Spleen (tissue), 11 donors: ENCODE data around the gene ZFAND2A. TPM values are rescaled to one million over a fixed set of nuclear protein-coding genes. Genes with fewer than 3 reads are reported as not detected.
"Not testable (repeated sequence)": the region's sequence is repeated elsewhere in the genome, so short reads cannot be mapped to it uniquely, and the experiment has no call there.

Experiments
- DNase-seq: peaks from one replicate; pipeline ENCODE4 v3.0.0-alpha.2; 2020
- H3K27ac ChIP-seq, 8 donors: fragments of 200-600 bp; sonication (generic) in 7 of 8; 1 replicate in 4 of 8; 2 replicates in 4 of 8; pipeline versions ENCODE4 v1.5.0 to v1.8.0; 2016 to 2021; ENCODE audit warnings: inconsistent platforms in 4 of 8, mild to moderate bottlenecking in 4 of 8, moderate library complexity in 1 of 8
- H3K27me3 ChIP-seq, 7 donors: fragments of 200-600 bp; sonication (generic) in 6 of 7; replicated peaks in 1 of 7; 1 replicate in 4 of 7; 2 replicates in 3 of 7; pipeline versions ENCODE4 v1.5.0 to v1.8.0; 2016 to 2021; ENCODE audit warnings: inconsistent platforms in 3 of 7, mild to moderate bottlenecking in 1 of 7
- H3K36me3 ChIP-seq, 6 donors: fragments of 200-600 bp; sonication (generic) in 5 of 6; 1 replicate in 4 of 6; 2 replicates in 2 of 6; pipeline versions ENCODE4 v1.5.0 to v1.8.0; 2016 to 2021; ENCODE audit warnings: inconsistent platforms in 2 of 6
- H3K4me1 ChIP-seq, 6 donors: fragments of 200-600 bp; sonication (generic) in 5 of 6; 1 replicate in 3 of 6; 2 replicates in 3 of 6; pipeline versions ENCODE4 v1.5.0 to v1.8.0; 2016 to 2021; ENCODE audit warnings: inconsistent platforms in 3 of 6
- H3K4me3 ChIP-seq, 8 donors: fragments of 200-600 bp; sonication (generic) in 7 of 8; 1 replicate in 4 of 8; 2 replicates in 4 of 8; pipeline versions ENCODE4 v1.5.0 to v1.8.0; 2016 to 2021; ENCODE audit warnings: inconsistent platforms in 4 of 8, mild to moderate bottlenecking in 4 of 8, moderate library complexity in 2 of 8
- H3K9me3 ChIP-seq, 8 donors: fragments of 200-600 bp; sonication (generic) in 7 of 8; 1 replicate in 4 of 8; 2 replicates in 4 of 8; pipeline versions ENCODE4 v1.5.0 to v1.8.0; 2016 to 2021; ENCODE audit warnings: inconsistent platforms in 4 of 8
- POLR2A ChIP-seq, 3 donors: fragments of 450-650 bp; IDR thresholded peaks; one replicate each; pipeline ENCODE4 v1.5.1; 2017; ENCODE audit warnings: antibody characterized with exemption in 3 of 3, mild to moderate bottlenecking in 1 of 3
- POLR2AphosphoS5 ChIP-seq, 3 donors: sonication (generic); formaldehyde crosslinking; IDR thresholded peaks; one replicate each; pipeline ENCODE4 v1.5.1; 2017; ENCODE audit warnings: antibody characterized with exemption in 3 of 3
- WGBS, 5 donors: extraction: QIAGEN DNeasy Blood & Tissue Kit in 3 of 5; methylation state at CpG; one replicate each; pipeline versions ENCODE4 v1.1.5 to v1.1.7; 2013 to 2018; 5-methylcytosine and 5-hydroxymethylcytosine counted together
- intact Hi-C: fragments of 100-400 bp; cut with DNase I; formaldehyde crosslinking; loops from one replicate; pipeline ENCODE4 v1.15.0; 2023; ENCODE audit warnings: low total_unique reads
- polyA plus RNA-seq, 3 donors: library from polyadenylated mRNA; stranded (reverse); fragments of 200-250 nt; gene quantifications; one replicate each; pipeline ENCODE4 v1.2.1, GENCODE V29; 2013
- total RNA-seq, 7 donors: library from RNA; depleted of rRNA in 3 of 7; stranded (reverse); fragments of >200 nt in 3 of 7; fragmentation: NEBNext Ultra II Directional in 4 of 7; extraction: Animal tissue kit (Norgen Biotek cat#: 25700) in 4 of 7; gene quantifications; one replicate each; pipeline versions ENCODE4 v1.1.0 to v1.2.1, GENCODE V29; 2016 to 2021
- TF ChIP-seq, protein P1 (sequence below), 11 experiments: fragments of 200-600 bp in 7 of 11; fragments of 450-650 bp in 4 of 11; sonication (generic) in 4 of 11; IDR thresholded peaks in 8 of 11; conservative IDR thresholded peaks in 3 of 11; 1 replicate in 7 of 11; 2 replicates in 4 of 11; pipeline versions ENCODE4 v1.4.0 to v1.8.0; 2016 to 2021; ENCODE audit warnings: antibody characterized with exemption in 11 of 11, inconsistent platforms in 4 of 11, mild to moderate bottlenecking in 1 of 11
- donor health status: healthy with polysubstance abuse.
- donor health status: DM: no; HTN: no; CAD: no; lungs with moderate emphysema.
- donor health status: DM: no; HTN: no; CAD: no.
- donor health status: Bipolar disorder and iron deficiency.
- donor health status: healthy.
- donor health status: DM: no; HTN: no; CAD: no.
- donor health status: DM: yes; HTN: yes; CAD: no.

ZFAND2A gene
- total and polyA plus RNA-seq, 10 donors: 18.3 to 41.7 (median 24.4) TPM

DNA sequence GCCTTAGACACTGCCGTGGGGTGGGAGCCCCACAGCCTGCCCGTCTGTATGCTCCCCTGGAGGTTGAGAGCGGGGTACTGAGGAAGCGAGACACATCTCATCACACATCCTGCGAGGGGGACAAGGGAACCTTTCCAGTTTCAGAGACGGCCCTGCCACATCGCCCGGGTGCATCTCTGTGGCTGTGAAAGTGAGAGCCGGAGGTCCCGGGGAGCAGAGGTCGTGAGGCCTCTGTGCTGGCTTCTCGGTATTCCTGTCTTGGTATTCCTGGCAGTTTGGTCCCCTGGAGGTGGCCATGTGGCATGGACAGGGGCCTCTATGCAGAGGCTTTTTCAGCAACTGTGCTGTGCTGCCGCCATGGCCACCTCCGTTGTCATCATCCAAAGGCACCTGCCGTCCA, 41.9 kb upstream of the ZFAND2A start:
- Histone ChIP-seq H3K27ac (no peak overlapping the region), H3K4me1 (no peaks in the 10 kb centered on the region), H3K36me3 (no peaks in the 10 kb centered on the region), H3K9me3 (no peaks in the 10 kb centered on the region), H3K4me3 (no peak overlapping the region), H3K27me3 (peaks cover 0 to 76% (median 0%) of the 10 kb centered on the region in 7 donors)
- DNase-seq: no peak
- intact Hi-C loops: no loop called here
- TF ChIP-seq POLR2AphosphoS5 (IDR thresholded peaks at IDR 0.05) (no peak), POLR2A (IDR thresholded peaks at IDR 0.05) (no peak)
- TF ChIP-seq, protein P1, sequence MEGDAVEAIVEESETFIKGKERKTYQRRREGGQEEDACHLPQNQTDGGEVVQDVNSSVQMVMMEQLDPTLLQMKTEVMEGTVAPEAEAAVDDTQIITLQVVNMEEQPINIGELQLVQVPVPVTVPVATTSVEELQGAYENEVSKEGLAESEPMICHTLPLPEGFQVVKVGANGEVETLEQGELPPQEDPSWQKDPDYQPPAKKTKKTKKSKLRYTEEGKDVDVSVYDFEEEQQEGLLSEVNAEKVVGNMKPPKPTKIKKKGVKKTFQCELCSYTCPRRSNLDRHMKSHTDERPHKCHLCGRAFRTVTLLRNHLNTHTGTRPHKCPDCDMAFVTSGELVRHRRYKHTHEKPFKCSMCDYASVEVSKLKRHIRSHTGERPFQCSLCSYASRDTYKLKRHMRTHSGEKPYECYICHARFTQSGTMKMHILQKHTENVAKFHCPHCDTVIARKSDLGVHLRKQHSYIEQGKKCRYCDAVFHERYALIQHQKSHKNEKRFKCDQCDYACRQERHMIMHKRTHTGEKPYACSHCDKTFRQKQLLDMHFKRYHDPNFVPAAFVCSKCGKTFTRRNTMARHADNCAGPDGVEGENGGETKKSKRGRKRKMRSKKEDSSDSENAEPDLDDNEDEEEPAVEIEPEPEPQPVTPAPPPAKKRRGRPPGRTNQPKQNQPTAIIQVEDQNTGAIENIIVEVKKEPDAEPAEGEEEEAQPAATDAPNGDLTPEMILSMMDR (IDR thresholded peaks at IDR 0.05 in 8 of 11, conservative IDR thresholded peaks at IDR 0.05 in 3 of 11): no peak
- WGBS, 5 donors: 81 to 86% (median 82%) methylated on average over 11 to 15 of the region's 15 CpGs

DNA sequence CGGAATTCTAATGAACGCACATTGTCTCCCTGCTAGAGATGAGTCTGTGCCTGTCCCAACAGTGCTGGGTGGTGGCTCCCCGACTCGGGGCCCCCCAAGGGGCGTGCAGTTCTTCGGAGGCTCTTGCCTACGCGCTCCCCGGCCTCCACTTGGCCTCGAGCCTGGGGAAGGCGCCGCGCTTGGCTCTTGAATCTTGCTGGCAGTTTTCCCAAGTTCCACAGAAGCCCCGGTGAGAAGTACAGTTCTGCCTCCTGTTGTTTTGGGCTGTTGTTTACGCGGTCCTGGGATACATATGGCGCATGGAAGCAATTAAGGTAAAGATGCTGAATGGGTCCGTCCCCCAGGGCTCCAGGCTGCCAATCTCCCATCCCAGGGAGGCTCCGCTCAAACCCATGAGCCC, 40.0 kb upstream of the ZFAND2A start:
- Histone ChIP-seq H3K36me3 (no peaks in the 10 kb centered on the region), H3K27ac (no peak overlapping the region), H3K4me3 (no peak overlapping the region), H3K9me3 (no peaks in the 10 kb centered on the region), H3K27me3 (peaks cover 0 to 75% (median 3%) of the 10 kb centered on the region in 7 donors), H3K4me1 (no peaks in the 10 kb centered on the region)
- TF ChIP-seq, protein P1 (IDR thresholded peaks at IDR 0.05 in 8 of 11, conservative IDR thresholded peaks at IDR 0.05 in 3 of 11): no peak
- TF ChIP-seq POLR2A (IDR thresholded peaks at IDR 0.05) (no peak), POLR2AphosphoS5 (IDR thresholded peaks at IDR 0.05) (no peak)
- intact Hi-C loops: no loop called here
- WGBS, 5 donors: 72 to 80% (median 75%) methylated on average over 19 of the region's 19 CpGs
- no peak for DNase-seq

GRCh38 chr7:1197997-1198625, 38.1 kb upstream of the ZFAND2A start:
- no peak for DNase-seq
- WGBS, 5 donors: 57 to 71% (median 68%) methylated on average over 15 of the region's 15 CpGs
- Histone ChIP-seq H3K4me1 (no peaks in the 10 kb centered on the region), H3K36me3 (no peaks in the 10 kb centered on the region), H3K27ac (no peak overlapping the region), H3K27me3 (peaks cover 0 to 79% (median 15%) of the 10 kb centered on the region in 7 donors), H3K4me3 (no peak overlapping the region), H3K9me3 (no peaks in the 10 kb centered on the region)
- intact Hi-C loops: no loop called here
- TF ChIP-seq POLR2AphosphoS5 (IDR thresholded peaks at IDR 0.05) (no peak), POLR2A (IDR thresholded peaks at IDR 0.05) (no peak)
- TF ChIP-seq, protein P1 (IDR thresholded peaks at IDR 0.05 in 8 of 11, conservative IDR thresholded peaks at IDR 0.05 in 3 of 11): no peak

GRCh38 chr7:1196950-1197349, 37.0 kb upstream of the ZFAND2A start:
- no peaks in the 10 kb centered on the region for H3K36me3 ChIP-seq
- H3K4me1 ChIP-seq: peaks cover 0 to 7% (median 0%) of the 10 kb centered on the region in 6 donors
- no peak overlapping the region for H3K4me3 ChIP-seq
- intact Hi-C loops: no loop called here
- no peaks in the 10 kb centered on the region for H3K9me3 ChIP-seq
- WGBS, 5 donors: 87 to 95% (median 94%) methylated on average over 6 of the region's 6 CpGs
- TF ChIP-seq, protein P1 (IDR thresholded peaks at IDR 0.05 in 8 of 11, conservative IDR thresholded peaks at IDR 0.05 in 3 of 11): no peak
- no peak for TF ChIP-seq POLR2AphosphoS5 (IDR thresholded peaks at IDR 0.05)
- TF ChIP-seq POLR2A (IDR thresholded peaks at IDR 0.05): no peak
- peaks cover 0 to 81% (median 21%) of the 10 kb centered on the region in 7 donors for H3K27me3 ChIP-seq
- H3K27ac ChIP-seq: no peak overlapping the region
- no peak for DNase-seq

DNA sequence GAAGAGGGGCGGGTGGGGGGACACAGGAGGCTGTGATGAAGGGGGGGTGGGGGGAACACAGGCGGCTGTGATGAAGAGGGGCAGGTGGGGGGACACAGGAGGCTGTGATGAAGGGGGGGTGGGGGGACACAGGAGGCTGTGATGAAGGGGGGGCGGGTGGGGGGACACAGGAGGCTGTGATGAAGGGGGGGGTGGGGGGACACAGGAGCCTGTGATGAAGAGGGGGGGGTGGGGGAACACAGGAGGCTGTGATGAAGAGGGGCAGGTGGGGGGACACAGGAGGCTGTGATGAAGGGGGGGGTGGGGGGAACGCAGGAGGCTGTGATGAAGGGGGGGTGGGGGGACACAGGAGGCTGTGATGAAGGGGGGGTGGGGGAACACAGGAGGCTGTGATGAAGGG, 36.4 kb upstream of the ZFAND2A start:
- H3K9me3 ChIP-seq, H3K4me3 ChIP-seq, H3K36me3 ChIP-seq, H3K27ac ChIP-seq, intact Hi-C loops, DNase-seq: not testable (repeated sequence)
- 13 to 25% (median 15%) methylated on average over 1 to 2 of the region's 4 CpGs; no CpG with 5 or more reads in 2 of the 5 donors for WGBS, 5 donors
- Histone ChIP-seq H3K27me3 (peaks cover 0 to 80% (median 21%) of the 10 kb centered on the region in 7 donors), H3K4me1 (peaks cover 0 to 11% (median 0%) of the 10 kb centered on the region in 6 donors)
